ENCODE data around the gene WBP2NL. TPM values are rescaled to one million over a fixed set of nuclear protein-coding genes. Genes with fewer than 3 reads are reported as not detected.

Gene WBP2NL
- polyA plus RNA-seq, 2 of the 4 experiments (the other 2 are of a cell fraction): 0.10 to 0.14 TPM

- ChIA-PET POLR2A (no interaction called here), CTCF (no interaction called here)
- Histone ChIP-seq H3K9me3 (no peaks in the 10 kb centered on the region), H3K27ac (no peak overlapping the region), H3K4me3 (no peak overlapping the region), H3K4me2 (no peak overlapping the region), H3K4me1 (no peaks in the 10 kb centered on the region)
- DNase-seq (ENCODE audit: low read depth in 1 of 2, low spot score in 1 of 2): no peak
- FAIRE-seq: no peak
- TF ChIP-seq RARB (CRISPR knock-in tag; IDR thresholded peaks at IDR 0.05) (no peak), RNF2 (IDR thresholded peaks at IDR 0.05; ENCODE audit: borderline replicate concordance, low read depth) (no peak), FOSL2 (IDR thresholded peaks at IDR 0.05) (no peak), FOSL2 (CRISPR knock-in tag; IDR thresholded peaks at IDR 0.05) (no peak), SMC3 (IDR thresholded peaks at IDR 0.05) (no peak), ELK1 (IDR thresholded peaks at IDR 0.05; ENCODE audit: low read depth, low read length) (no peak), BHLHE40 (IDR thresholded peaks at IDR 0.05; ENCODE audit: low read depth, low read length) (no peak), ZC3H11A (IDR thresholded peaks at IDR 0.05) (no peak), CTCF (IDR thresholded peaks at IDR 0.05) (no peak), JUNB (IDR thresholded peaks at IDR 0.05) (no peak), TP53 (CRISPR knock-in tag; IDR thresholded peaks at IDR 0.05) (no peak), ATOH8 (CRISPR knock-in tag; IDR thresholded peaks at IDR 0.05; ENCODE audit: low read depth) (no peak), CEBPB (IDR thresholded peaks at IDR 0.05) (no peak), RAD21 (conservative IDR thresholded peaks at IDR 0.05 in 1 of 2, IDR thresholded peaks at IDR 0.05 in 1 of 2) (no peak)
- ATAC-seq: no peak
- WGBS (ENCODE audit: missing lambda C conversion rate): 5% methylated on average over 1 of the region's 1 CpG
These were observed 19.6 kb downstream of the WBP2NL start for GRCh38 chr22:42018224-42018623.

- CTCF ChIA-PET: interaction anchor here (0.6 kb wide), 1 partner anchor 54 kb away, joined by 3 read pairs; no protein-coding TSS in a partner anchor
- TF ChIP-seq FOXS1 (CRISPR knock-in tag; IDR thresholded peaks at IDR 0.05) (no peak), CBX2 (IDR thresholded peaks at IDR 0.05; ENCODE audit: borderline replicate concordance, low read depth) (no peak)
- WGBS (ENCODE audit: missing lambda C conversion rate): 74% methylated on average over 2 of the region's 2 CpGs
These were observed 23.0 kb downstream of the WBP2NL start for GRCh38 chr22:42021571-42021970.

GRCh38 chr22:42022162-42022847 lies 23.7 kb downstream of the WBP2NL start:
- POLR2A ChIA-PET: no interaction called here
- ATAC-seq (no peak), DNase-seq (ENCODE audit: low read depth in 1 of 2, low spot score in 1 of 2) (peak in 1 of 2 experiments; percentile 16), FAIRE-seq (no peak)
- no peak for TF ChIP-seq MAX (IDR thresholded peaks at IDR 0.05)
- TF ChIP-seq KDM5A (IDR thresholded peaks at IDR 0.05): no peak
- no peak for TF ChIP-seq POLR2A (IDR thresholded peaks at IDR 0.05; ENCODE audit: low read length)
- no peak for TF ChIP-seq CHD4 (IDR thresholded peaks at IDR 0.05; ENCODE audit: borderline replicate concordance)
- TF ChIP-seq EHMT2 (IDR thresholded peaks at IDR 0.05; ENCODE audit: low read depth): no peak
- TF ChIP-seq MAFK (IDR thresholded peaks at IDR 0.05; ENCODE audit: partially characterized antibody): no peak
- TF ChIP-seq PBX3 (IDR thresholded peaks at IDR 0.05): no peak
- TF ChIP-seq BCL3 (IDR thresholded peaks at IDR 0.05): no peak
- TF ChIP-seq ZNF302 (CRISPR knock-in tag; IDR thresholded peaks at IDR 0.05): no peak
- no peak for TF ChIP-seq CBX2 (IDR thresholded peaks at IDR 0.05; ENCODE audit: borderline replicate concordance, low read depth)
- TF ChIP-seq MAZ (IDR thresholded peaks at IDR 0.05; ENCODE audit: borderline replicate concordance, low read depth, low read length): no peak
- no peak for TF ChIP-seq CEBPB (IDR thresholded peaks at IDR 0.05)
- TF ChIP-seq ESRRA (IDR thresholded peaks at IDR 0.05; ENCODE audit: borderline replicate concordance, low read length): no peak
- no peak for TF ChIP-seq GATA3 (IDR thresholded peaks at IDR 0.05; ENCODE audit: borderline replicate concordance)
- no peak for TF ChIP-seq FOSB (CRISPR knock-in tag; IDR thresholded peaks at IDR 0.05)
- no peak for TF ChIP-seq ZSCAN20 (CRISPR knock-in tag; IDR thresholded peaks at IDR 0.05)
- H3K4me2 ChIP-seq: no peak overlapping the region
- CTCF ChIA-PET: interaction anchor here (0.6 kb wide), 1 partner anchor 53 kb away, joined by 3 read pairs; no protein-coding TSS in a partner anchor
- H3K27ac ChIP-seq: no peak overlapping the region
- H3K4me1 ChIP-seq: no peaks in the 10 kb centered on the region
- H3K9me3 ChIP-seq: no peaks in the 10 kb centered on the region
- no peak overlapping the region for H3K4me3 ChIP-seq
- WGBS (ENCODE audit: missing lambda C conversion rate): 15% methylated on average over 2 of the region's 2 CpGs

More at GRCh38 chr22:42021571-42021970, 23.0 kb downstream of the WBP2NL start:
- POLR2A ChIA-PET: no interaction called here
- Histone ChIP-seq H3K4me1 (no peaks in the 10 kb centered on the region), H3K4me3 (no peak overlapping the region), H3K4me2 (no peak overlapping the region), H3K27ac (no peak overlapping the region), H3K9me3 (no peaks in the 10 kb centered on the region)
- no peak for DNase-seq (ENCODE audit: low read depth in 1 of 2, low spot score in 1 of 2)
- FAIRE-seq: no peak
- ATAC-seq: no peak

Measured in A549 (cell line).